ENCODE results near the gene KBTBD4.

DNA sequence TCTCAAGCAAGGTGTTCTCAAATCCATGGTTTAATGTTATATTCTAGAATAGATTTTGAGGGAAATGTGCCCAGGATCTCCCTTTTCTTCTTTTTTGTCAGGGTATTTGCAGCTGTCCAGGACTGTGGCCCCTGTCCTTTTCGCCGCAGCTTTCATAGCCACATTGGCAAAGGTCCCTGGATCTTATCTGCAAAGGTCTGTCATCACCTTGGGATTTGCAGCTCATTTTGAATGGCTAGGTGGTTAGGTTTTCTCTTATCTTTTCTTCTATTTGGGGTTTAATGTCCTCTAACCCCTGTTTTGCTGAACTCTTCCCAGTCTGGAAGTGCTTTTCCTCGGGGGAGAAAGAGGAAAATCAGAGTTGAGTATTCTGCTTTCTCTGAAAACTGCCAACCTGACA lies 27.2 kb upstream of the KBTBD4 start:
- no peak for TF ChIP-seq POLR2A (IDR thresholded peaks at IDR 0.05)
- TF ChIP-seq, protein P1, sequence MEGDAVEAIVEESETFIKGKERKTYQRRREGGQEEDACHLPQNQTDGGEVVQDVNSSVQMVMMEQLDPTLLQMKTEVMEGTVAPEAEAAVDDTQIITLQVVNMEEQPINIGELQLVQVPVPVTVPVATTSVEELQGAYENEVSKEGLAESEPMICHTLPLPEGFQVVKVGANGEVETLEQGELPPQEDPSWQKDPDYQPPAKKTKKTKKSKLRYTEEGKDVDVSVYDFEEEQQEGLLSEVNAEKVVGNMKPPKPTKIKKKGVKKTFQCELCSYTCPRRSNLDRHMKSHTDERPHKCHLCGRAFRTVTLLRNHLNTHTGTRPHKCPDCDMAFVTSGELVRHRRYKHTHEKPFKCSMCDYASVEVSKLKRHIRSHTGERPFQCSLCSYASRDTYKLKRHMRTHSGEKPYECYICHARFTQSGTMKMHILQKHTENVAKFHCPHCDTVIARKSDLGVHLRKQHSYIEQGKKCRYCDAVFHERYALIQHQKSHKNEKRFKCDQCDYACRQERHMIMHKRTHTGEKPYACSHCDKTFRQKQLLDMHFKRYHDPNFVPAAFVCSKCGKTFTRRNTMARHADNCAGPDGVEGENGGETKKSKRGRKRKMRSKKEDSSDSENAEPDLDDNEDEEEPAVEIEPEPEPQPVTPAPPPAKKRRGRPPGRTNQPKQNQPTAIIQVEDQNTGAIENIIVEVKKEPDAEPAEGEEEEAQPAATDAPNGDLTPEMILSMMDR (IDR thresholded peaks at IDR 0.05 in 4 of 5, conservative IDR thresholded peaks at IDR 0.05 in 1 of 5), result no peak
